GM10266 (cell line): Measurements from ENCODE around the gene MTCH1.

ENCODE experiments used
- DNase-seq: peaks from one replicate; pipeline ENCODE4 v3.0.0; 2012; ENCODE audit errors: extremely low spot score
- CTCF ChIP-seq: IDR thresholded peaks from 2 replicates; pipeline ENCODE4 v1.5.1; 2012; ENCODE audit warnings: mild to moderate bottlenecking, low read depth; ENCODE audit not compliant: control insufficient read depth, insufficient read depth; ENCODE audit errors: missing control alignments

The MTCH1 gene

DNA sequence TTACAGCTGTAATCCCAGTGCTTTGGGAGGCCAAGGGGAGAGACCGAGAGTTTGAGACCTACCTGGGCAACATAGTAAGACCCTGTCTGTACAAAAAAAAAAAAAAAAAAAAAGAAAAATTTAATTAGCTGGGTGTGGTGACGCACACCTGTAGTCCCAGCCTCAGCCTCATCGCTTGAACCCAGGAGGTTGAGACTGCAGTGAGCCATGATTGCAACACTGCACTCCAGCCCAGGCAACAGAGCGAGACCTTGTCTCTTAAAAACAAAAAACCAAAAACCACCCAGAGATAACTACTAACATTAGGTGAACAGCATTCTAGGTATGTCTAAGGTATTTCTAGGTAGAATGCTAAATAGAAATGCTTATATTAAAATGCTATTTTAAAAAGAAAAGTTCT, 52.5 kb downstream of the MTCH1 start:
- DNase-seq: no peak
- TF ChIP-seq CTCF: no peak

GRCh38 chr6:36933102-36933501, 52.9 kb downstream of the MTCH1 start:
- no peak for TF ChIP-seq CTCF

DNA sequence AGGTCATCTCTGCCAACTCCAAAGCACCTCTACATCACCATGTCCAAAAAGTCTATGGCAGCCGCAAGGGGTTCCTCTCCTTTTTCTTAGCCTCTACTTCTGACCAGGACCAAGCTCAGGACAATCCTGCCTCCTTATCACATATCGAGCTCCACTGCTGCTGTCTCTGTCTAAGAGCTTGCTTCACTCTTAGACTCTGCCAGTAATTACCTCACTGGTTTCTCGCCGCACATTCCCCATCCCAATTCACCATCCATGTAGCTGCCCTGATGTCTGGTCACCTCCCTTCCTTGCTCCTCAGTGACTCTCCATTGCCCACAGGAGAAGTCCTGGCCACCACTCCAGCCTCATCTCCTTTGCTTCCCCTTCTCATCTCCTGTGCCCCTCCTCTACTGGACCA, 55.5 kb downstream of the MTCH1 start:
- no peak for DNase-seq
- TF ChIP-seq CTCF: no peak

More at GRCh38 chr6:36933102-36933501, 52.9 kb downstream of the MTCH1 start:
- no peak for DNase-seq

- TF ChIP-seq CTCF: no peak
These were observed 56.4 kb downstream of the MTCH1 start for GRCh38 chr6:36929607-36930006.

DNA sequence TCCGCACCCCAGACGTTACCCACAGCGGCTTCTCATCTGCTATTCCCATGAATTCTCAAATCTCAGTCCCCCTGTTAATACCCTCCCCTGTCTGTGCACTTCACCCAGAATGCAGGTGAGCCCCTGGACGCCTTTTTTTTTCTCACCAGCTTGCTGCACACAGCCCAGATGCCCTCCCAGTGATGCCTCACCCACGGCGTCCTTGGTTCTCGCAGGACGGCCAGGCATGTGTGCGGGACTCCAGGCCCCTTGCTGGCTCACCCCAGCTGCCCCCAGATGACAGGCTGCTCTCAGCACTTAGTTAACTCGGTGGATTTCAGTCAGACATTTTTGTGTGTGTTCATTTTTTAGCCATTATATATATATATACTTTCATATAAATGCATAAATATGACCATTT, 56.8 kb downstream of the MTCH1 start:
- no peak for TF ChIP-seq CTCF
- no peak for DNase-seq

More at GRCh38 chr6:36929607-36930006, 56.4 kb downstream of the MTCH1 start:
- no peak for DNase-seq

DNA sequence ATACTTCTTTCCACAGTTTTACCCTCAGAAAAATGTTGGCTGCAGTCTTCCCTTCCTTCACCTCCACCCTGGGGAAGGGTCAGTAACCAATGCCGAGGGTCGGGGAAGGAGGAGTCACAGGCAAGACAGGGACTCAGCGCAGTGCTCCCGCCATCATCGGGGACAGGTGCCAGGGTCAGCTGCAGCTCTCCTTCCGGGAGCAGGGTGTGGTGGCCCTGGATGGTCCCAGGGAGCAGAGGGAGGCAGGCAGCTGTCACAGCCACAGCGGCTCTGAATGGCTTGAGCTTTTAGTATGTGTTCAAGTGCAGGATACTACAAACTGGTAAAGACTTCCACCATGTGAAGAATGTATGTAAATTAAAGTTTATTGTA, 57.5 kb downstream of the MTCH1 start:
- no peak for TF ChIP-seq CTCF
- no peak for DNase-seq

DNA sequence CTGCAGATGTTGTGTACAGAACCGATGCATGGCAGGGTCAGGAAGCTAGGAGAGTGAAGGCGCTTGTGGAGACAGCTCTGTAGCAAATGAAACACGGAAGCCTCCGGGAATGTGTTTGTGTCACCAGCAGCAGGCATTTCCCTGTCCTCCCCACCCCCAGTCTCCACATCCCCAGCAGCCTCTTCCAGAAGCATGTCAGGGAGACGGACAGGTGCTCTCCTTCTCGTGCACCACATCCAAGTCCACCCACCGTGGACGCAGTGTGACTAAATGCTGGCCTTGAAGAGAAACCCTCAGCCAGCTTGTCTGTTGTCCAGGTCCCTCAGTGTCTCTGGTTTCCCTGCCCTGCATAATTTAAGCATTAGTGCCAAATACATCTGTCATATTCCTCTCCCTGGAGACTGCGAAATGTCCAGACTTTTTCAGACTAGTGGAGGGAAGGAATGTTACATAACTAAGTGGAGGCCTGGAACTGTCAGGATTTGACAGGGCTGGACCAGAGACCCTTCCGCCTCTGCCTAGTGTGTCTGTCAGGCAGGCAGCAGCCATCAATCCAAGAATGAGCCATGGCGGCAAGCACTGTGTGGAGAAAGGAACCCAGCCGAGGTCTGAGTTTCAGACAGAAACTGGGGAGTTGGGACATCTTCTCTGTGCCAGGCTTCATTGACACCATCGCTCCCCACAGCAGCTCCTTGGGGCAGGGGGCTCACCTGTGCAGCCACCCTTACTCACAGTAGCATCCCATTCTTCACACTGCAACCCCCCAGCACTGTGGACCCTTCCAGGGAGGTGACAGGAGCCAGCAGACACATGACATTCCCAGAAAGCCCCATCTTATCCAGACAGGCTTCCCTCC, 58.1 kb downstream of the MTCH1 start:
- no peak for TF ChIP-seq CTCF
- no peak for DNase-seq
